HG02885 (cell line): ENCODE data around the gene CHPF2.
A peak's percentile ranks its signal among the peaks of the same experiment; 100 is the strongest.

Experiments
- ATAC-seq: cut with Tn5 transposase; IDR thresholded peaks from one replicate; pipeline ENCODE4 v1.9.1; 2021; ENCODE audit warnings: mild to moderate bottlenecking; ENCODE audit not compliant: unreplicated experiment, poor library complexity

The CHPF2 gene

GRCh38 chr7:151244196-151244840, 12.0 kb downstream of the CHPF2 start:
- ATAC-seq, result no peak

DNA sequence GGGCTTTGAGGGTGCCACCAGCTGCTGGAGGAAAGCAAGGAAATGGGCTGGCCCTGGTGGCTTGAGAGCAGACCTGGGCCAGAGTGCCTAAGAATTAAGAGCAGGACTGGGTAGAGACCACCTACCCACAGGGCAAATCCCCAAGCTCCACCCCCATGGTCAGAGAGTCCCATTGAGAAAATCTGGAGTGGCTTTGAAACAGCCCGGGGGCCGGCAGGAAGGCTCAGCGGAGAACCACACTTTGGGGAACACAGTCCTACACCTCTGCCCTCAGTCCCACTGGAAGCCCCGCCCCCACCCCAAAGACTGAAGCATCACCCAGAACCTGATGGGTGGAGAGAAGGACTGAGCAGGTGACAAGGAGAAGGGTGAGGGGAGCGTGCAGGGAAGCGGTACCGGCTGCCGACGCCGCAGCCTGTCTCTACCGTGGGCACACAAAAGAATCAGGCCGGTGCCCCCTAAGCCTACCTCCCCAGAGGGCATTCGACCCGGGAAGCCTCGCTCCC, 12.6 kb downstream of the CHPF2 start:
- ATAC-seq, result no peak

DNA sequence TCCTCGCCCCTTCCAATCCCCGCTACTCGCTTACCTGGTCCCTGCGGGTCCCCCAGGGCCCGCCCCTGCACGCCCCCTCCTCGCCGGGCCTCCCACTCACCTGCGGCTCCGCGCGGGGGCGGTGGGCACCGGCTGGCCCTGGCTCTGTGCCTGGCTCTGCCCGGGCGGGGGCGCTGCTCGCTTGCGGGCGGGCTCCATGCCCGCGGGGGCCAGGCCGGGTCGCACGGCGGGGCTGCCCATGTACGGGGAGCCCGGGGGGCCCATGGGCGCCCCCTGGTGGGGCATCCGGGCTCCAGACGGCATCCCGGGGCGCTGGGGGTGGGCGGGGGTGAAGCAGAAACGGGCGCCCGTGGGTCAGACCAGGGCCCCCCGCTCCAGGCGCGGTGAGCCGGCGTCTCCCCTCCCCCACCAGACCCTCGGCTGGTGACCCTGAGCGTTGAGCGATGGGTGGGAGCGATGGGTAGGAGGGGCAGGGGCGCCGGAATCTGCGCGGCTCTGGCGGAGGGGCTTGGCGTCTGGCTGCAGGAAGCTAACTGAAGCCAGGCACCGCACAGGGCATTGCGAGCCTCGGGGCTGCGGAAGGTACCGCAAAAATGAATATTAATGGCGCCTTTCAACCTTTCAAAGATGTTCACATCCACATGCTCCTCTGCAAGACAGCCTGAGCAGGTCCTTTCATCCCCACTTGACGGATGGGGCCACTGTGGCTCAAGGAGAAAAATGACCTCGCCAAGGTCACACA, 13.2 kb downstream of the CHPF2 start:
- ATAC-seq, result peak; percentile 30

- ATAC-seq, result no peak
Measured at GRCh38 chr7:151246102-151246850, 14.0 kb downstream of the CHPF2 start.

- no peak for ATAC-seq
Measured at GRCh38 chr7:151246851-151247580, 14.7 kb downstream of the CHPF2 start.

- ATAC-seq, result no peak
Measured at GRCh38 chr7:151247611-151248345, 15.5 kb downstream of the CHPF2 start.

- ATAC-seq, result no peak
Measured at GRCh38 chr7:151248346-151249033, 16.2 kb downstream of the CHPF2 start, which contains the start of gene SMARCD3. TSS of gene SMARCD3 (minus strand) at chr7:151248694. CDS start at chr7:151248562, 132 bp downstream.

GRCh38 chr7:151249034-151249731, 16.9 kb downstream of the CHPF2 start:
- no peak for ATAC-seq

DNA sequence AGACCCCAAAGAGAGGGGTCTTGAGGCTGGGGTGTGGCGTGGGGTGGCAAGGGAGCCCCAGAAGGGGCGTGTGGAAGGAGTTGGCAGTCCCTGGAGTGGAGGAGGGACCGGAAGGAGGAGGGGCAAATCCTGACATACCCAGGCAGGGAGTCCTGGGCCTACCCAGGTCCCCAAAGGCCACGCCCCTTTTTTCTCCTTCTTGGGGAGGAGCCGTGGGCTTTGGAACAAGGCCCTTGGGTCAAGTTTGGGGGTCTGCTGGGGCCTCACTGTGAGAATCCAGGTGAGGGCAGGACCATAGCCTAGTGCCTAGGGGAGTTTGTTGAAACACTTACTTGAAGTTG, 17.4 kb downstream of the CHPF2 start:
- ATAC-seq, result no peak

DNA sequence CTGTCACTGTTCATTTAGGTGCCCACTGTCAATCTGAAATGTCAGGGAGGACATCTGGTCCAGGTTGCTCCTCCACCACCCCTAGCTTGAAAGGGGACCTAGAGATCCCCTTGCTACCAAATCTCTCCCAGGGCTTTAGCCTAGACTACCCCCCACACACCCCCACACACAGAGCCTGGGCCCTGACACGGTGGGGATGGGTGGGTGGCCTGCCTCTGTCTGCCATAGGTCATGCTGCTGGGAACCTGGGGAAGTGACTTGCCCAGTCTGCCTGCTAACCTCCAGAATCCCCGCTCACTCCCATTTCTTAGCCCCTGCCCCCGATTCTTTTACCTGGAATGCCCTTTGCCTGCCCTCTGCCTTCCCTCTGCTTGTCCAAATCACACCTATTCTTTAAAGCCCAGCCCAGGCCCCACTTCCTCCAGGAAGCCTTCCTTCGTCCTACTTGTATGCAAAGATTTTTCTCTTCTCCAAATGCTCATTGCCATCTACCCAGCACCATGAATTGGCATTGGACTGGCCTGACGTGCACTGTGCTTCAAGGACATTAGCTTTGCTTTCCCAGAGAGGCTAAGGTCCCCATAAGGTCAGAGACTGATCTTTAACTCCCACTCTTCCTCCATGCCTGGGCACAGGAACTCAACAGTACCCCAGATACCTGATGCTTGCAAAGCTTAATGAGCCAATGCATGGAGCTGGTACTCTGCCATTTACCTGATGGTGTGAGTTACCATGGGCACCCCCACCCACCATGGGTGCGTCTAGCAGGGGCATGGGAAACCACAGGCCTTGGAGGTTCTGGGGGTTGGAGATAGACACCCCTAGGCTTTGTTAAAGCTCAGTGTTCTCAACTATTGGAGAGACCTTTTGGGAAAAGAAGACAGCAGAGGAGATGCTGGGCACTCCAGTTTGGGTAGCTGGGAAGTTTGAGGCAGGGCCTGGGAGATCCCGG, 18.2 kb downstream of the CHPF2 start:
- no peak for ATAC-seq

- no peak for ATAC-seq
Measured at GRCh38 chr7:151251328-151251688, 19.0 kb downstream of the CHPF2 start.

DNA sequence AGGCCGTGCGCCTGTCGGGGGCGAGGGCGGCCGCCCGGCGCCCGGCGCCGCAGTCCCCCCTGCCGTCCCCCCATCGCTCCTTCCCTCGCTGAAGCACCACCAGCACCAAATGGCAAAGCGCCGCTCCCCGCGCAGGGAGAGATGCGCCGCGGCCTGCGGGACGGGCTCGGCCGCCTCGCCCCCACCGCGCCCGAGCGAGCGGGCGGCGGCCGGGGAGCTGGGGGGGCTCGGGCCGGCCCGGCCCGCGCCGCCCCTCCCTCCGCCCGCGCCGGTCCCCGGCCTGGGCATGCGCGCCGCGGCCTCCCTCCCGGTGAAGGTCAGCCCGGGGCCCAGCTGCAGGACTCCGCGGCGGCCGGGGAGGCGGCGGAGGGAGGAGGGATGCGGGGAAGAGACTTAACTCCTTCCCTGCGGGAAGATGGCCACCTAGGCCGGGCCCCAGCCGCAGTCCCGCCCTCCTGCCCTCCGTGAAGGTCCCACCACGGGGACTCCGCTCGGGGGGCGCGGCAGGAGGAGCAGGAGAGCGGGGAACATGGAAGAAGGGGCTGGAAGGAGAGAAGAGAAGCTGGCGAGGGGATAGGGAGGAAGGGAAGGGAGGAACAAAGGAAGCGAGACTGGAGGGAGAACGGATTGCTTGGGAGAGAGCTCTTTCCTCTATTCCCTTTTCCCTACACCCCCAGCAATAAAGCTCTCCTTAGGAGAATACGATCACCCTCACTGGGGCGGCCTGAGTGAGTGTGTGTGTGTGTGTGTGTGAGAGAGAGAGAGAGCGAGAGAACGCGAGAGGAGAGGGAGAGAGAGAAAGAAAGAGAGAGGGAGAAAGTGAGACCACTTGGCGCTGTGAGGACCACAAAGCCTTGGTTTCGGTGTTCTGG, 19.6 kb downstream of the CHPF2 start:
- ATAC-seq, result no peak

DNA sequence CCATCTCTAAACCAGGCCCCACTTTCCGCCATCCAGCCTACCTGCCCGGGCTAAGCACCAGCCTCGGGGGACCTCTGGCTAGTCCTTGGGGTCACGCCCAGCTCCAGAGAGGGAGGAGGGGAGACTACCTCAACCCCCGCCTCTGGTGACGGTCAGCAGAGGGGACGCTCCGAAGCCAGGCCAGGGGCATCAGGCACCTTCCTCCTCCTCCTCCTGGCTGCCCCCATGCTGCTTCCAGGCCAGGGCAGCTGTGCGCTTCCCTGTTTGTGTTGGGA, 20.2 kb downstream of the CHPF2 start:
- ATAC-seq, result no peak

DNA sequence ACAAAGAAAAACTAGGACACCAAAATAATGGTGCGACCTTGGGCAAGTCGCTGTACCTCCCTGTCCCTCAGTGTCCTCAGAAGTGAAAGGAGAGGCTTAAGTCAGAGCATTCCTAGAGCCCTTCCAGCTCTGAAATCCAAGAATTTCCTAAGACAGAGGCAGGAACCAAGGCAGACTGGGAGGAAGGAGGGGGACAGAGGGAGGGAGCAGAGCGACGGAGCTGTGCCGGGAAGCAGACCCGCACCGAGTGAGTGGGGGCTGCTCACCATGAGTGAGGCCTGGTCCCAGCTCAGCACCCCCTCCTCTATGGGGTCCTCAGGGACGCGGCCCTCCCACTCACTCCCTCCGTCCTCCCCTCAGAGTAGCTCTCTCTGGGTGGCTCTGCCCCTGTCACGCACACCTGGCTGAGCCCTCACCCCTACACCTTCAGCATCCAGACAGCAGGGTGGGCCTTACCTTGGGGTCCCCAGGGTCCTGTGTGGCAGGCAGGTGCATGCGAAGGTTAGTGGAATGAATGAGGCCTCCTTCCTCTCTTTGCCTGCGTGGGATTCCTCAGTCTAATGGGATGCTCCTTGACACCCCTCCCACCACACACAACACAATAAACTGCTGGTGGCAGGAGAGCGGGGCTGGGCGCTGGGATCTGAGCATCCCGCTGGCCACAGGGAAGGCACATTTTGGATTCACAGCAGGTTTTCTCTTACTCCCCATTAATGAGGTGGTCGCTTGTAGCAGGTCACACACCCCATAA, 20.9 kb downstream of the CHPF2 start:
- no peak for ATAC-seq

GRCh38 chr7:151254316-151254715, 22.0 kb downstream of the CHPF2 start:
- no peak for ATAC-seq

DNA sequence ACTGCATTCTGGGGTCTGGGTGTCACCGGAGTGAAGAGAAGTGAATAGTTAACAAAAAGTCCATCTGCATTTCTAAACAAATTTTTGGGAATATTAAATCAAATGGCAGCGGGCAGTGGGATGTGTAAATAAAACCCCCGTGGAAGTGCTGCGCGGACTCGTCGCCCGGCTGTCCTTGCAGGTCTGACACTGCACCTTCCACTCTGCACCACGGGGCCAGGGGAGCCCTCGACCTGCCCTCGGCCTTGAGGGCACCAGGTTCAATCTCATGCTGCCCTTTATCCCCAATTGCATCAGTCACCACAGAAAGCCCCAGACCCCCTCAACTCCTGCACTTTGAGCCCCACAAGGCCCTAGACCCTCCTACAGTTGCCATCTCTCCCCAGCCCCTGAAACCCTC, 22.6 kb downstream of the CHPF2 start:
- no peak for ATAC-seq
